Hippocampal formation (tissue), 2 donors: ENCODE data around the gene TNFRSF4.
"Not testable (repeated sequence)": the region's sequence is repeated elsewhere in the genome, so short reads cannot be mapped to it uniquely, and the experiment has no call there.

Source experiments
- DNase-seq, 2 donors: peaks; one replicate each; lab custom pipeline; 2025; lab: John Stamatoyannopoulos, UW

Gene TNFRSF4

GRCh38 chr1:1202831-1203560 is 11.0 kb downstream of the TNFRSF4 start:
- DNase-seq = no peak

- no peak for DNase-seq
Measured at GRCh38 chr1:1200876-1201810, 12.8 kb downstream of the TNFRSF4 start.

DNA sequence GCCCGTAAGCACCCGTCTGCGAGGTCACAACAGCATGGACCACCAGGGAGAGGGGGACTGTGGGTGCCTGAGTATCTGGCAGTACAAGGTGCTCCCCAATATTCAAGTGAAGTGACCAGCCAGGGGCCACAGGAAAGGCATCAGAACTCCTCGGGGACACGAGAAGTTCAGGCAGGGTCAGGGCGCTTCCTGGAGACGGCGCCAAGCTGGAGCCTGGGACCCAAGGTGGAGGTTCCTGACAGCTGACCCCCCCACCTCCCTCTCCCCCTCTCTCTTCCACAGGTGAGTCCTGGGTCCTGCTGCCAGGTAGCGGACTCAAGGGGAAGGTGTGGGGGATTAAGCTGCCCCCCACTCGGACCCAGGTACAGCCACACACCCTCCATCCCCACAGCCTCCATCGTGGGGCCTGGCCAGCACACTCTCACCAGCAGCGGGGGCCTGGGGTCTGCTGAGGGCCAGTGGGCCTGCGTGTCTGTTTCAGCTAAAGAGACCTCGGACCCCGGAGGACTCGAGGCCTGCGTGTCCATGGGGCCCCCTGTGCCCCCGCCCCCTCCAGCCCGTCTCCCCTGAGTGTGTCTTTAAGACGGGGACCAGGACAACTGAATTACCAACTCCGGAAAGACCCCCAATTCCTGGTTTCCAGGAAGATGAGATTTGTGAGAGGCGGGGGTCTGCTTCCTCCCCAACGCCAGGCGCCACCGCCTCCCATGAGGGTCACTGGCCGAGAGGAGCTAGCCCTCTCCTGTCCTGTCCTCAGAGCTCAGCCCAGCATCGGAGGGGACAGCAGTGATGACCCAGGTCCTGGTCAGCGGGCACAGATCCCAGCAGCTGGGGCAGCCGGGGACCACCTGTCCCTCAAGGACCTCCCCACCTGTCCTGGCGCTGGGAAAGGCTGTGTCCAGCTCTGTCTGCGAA is 13.7 kb downstream of the TNFRSF4 start:
- DNase-seq = no peak

- no peak for DNase-seq
Measured at GRCh38 chr1:1199141-1199960, 14.6 kb downstream of the TNFRSF4 start.

GRCh38 chr1:1198423-1199140 is 15.4 kb downstream of the TNFRSF4 start:
- DNase-seq = no peak

DNA sequence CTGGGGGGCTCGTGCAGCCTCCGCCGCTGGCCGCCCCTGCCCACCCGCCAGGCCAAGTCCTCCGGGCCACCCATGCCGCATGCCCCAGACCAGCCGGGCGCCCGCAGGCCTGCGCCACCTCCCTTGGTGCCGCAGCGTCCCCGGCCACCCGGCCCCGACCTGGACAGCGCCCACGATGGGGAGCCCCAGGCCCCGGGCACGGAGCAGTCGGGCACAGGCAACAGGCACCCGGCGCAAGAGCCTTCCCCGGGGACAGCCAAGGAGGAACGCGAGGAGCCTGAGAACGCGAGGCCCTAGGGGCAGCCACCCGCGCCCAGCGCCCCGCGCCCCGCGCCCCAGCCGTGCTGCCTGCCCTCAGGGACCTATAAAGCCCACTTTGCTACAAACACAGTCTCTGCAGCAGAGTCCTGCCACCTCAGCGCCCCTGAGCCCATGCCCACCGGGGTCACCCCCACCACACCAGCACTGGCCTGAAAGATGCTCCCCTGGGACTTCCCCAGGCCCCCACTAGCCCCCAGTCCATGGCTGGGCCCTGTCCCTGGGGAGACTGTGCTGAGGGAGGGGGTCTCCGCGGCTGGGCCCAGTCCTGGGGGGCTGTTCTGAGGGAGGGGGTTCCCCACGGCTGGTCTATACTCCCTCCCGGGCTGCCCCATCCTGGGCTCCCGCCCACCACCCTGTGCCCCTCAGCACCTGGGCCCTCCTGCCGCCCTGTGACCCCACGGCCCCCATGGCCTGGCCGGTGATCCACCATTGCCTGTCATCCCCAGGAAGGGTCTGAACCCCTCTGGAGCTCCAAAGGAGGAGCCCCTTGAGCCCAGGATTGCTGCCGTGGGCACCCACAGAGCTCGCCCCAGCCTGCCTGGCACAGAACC is 16.2 kb downstream of the TNFRSF4 start:
- DNase-seq = no peak

GRCh38 chr1:1197188-1197500 is 16.8 kb downstream of the TNFRSF4 start:
- no peak for DNase-seq

DNA sequence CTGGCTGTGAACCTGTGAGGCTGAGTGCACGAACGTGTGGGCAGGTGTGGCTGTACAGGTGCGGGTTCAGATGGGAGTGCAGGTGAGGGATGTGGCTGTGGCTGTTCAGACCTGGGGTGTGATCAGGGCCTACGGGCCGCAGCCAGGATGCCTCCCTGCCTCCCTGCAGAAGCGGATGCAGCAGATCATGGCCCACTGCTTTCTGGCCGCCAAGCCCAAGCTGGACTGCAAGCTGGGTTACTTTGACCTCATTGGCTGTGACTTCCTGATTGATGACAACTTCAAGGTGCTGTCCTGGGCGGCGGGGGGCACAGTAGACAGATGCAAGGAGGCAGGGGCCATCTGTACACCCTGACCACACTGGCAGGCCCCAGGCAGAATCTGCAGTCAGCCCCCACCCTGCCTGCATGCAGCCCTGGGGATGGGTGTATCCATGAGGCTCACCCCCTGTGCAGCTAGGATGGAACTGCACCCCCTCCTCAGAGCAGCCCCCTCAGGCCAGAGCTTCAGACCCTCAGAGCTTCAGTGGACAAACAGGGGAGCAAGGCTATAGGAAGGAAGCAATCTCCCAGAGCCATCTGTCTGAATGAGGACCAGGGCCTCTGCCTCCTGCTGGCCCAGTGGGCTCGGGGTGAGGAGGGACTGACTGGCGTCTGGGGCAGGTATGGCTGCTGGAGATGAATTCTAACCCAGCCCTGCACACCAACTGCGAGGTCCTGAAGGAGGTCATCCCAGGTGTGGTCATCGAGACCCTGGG is 17.3 kb downstream of the TNFRSF4 start:
- no peak for DNase-seq

GRCh38 chr1:1195726-1196125 is 18.2 kb downstream of the TNFRSF4 start:
- not testable (repeated sequence) for DNase-seq

GRCh38 chr1:1194723-1195122 is 19.2 kb downstream of the TNFRSF4 start:
- no peak for DNase-seq

- DNase-seq = no peak
Measured at GRCh38 chr1:1191734-1192133, 22.2 kb downstream of the TNFRSF4 start.

- no peak for DNase-seq
Measured at GRCh38 chr1:1189111-1189510, 24.8 kb downstream of the TNFRSF4 start.

GRCh38 chr1:1187938-1188337 is 26.0 kb downstream of the TNFRSF4 start:
- DNase-seq = no peak

DNA sequence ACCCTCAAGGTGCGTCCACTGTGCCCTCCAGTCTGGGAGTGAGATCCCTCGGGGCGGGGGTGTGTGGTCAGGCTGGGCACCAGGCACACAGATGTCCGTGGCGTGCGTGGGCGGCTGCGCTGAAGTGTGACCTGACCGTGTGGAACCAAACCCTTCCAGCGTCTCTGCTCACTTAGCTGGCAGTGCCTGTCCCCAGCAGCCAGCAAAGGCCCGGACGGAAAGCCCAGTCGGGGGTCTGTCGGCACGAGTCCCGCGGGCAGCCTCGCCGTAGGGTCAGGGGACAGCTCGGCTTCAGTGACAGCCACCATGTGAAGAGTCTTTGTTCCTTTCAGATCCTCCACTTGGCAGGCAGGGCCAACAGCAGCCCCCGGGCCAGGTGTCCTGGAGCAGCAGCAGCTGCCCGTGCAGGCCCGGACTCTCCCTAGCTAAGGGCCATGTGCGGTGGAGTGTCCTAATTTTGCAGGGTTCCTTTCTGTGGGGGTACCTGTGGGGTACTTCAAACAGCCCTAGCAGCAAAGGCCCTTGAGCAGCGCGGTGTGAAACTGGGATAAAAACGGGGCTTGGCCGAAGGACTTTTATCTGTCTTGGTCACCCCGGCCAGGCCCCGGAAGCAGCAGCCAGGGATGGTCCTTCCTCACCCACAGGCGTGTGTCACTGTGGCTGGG is 28.7 kb downstream of the TNFRSF4 start:
- DNase-seq = peak; percentile 0 to 49

DNA sequence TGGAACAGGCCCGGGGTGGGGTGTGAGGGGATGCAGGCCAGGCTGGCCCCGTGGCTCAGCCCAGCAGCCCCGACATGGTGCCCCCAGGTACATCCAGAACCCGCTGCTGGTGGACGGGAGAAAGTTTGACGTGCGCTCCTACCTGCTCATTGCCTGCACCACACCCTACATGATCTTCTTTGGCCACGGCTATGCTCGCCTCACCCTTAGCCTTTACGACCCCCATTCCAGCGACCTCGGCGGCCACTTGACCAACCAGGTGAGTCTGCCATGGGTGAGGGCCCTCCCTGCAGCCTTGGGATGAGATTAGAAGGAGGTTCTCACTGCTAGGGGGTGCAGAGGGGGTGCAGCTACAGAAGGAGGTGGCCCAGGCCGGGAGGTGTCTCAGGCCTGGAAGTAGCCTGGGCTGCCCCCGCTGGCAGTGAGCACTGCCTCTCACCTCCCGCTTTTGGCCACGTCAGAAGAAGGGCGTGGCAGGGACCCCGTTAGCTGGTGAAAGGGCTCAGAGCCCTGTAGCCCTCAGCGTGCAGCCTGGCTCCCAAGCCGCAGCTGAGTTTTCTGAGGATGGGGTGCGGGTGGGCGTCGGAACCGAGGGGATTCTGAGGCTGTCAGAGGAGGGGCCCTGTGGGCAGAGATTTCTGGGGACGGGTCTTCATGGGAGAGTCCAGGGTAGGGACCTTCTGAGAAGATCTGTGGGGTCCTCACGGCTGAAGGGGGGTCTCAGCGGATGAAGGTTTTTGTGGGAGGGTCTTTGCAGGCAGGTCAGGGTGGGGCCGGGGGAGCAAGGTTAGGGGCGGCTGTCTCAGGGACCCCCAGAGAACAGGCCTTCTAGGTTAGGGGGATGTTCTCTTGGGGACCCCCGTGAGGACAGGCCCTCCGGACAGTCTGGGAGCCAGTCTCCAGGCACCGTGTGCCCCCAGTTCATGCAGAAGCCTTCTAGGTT is 29.8 kb downstream of the TNFRSF4 start:
- no peak for DNase-seq

DNA sequence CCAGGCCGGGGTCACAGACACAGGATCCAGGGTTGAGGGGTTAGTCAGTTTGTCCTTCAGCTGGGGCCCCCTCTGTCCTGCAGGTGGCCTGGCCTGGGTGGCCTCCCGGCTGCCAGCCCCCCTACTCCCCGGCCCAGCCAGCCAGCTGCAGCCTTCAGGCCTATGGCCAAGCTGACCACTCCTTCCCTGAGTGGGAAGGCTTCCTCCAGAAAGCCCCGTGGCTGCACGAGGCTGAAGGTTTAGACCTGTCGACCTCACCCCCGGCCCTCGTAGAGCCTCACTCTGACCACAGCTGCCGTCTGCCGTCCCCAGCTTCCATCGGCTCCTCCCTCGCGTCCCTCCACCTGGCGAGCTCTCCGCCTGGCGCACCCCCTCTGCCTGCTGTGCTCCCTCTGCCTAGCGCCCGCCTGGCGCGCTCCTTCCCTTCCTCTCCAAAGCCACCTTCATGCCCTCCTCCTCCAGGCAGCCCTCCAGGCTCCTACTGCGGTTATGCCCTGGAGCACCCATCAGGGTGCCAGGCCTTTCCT is 30.7 kb downstream of the TNFRSF4 start:
- no peak for DNase-seq
